KMS-11 (cell line): ENCODE results near the gene SGSM1.
A peak's percentile ranks its signal among the peaks of the same experiment; 100 is the strongest.

Experiments
- H2AFZ ChIP-seq: fragments of 200-600 bp; sonication (generic); 2 replicates; pipeline ENCODE4 v1.6.1; 2016; ENCODE audit warnings: antibody characterized with exemption, mixed run types, low read depth
- H3K27ac ChIP-seq: fragments of 200-600 bp; sonication (generic); 2 replicates; pipeline ENCODE4 v1.6.1; 2016; ENCODE audit warnings: mild to moderate bottlenecking, mixed run types
- H3K27me3 ChIP-seq: fragments of 200-600 bp; sonication (generic); 2 replicates; pipeline ENCODE4 v1.6.1; 2017; ENCODE audit warnings: mild to moderate bottlenecking, low read depth, mixed run types, moderate library complexity; ENCODE audit not compliant: insufficient read depth
- H3K36me3 ChIP-seq: fragments of 200-600 bp; sonication (generic); 2 replicates; pipeline ENCODE4 v1.6.1; 2017; ENCODE audit warnings: mild to moderate bottlenecking, mixed run types; ENCODE audit not compliant: insufficient read depth
- H3K4me1 ChIP-seq: fragments of 200-600 bp; sonication (generic); 2 replicates; pipeline ENCODE4 v1.6.1; 2016; ENCODE audit warnings: mild to moderate bottlenecking, low read depth, mixed run types; ENCODE audit not compliant: poor library complexity, severe bottlenecking
- H3K4me2 ChIP-seq: fragments of 200-600 bp; sonication (generic); 2 replicates; pipeline ENCODE4 v1.7.0; 2016; ENCODE audit warnings: mild to moderate bottlenecking, mixed run types
- H3K4me3 ChIP-seq: fragments of 200-600 bp; sonication (generic); IDR thresholded peaks from 2 replicates; pipeline ENCODE4 v1.6.1; 2017; ENCODE audit warnings: low read depth, low read length, mixed read lengths; ENCODE audit not compliant: insufficient read depth
- H3K79me2 ChIP-seq: fragments of 200-600 bp; sonication (generic); 2 replicates; pipeline ENCODE4 v1.6.1; 2016; ENCODE audit warnings: low read depth, mixed run types; ENCODE audit not compliant: insufficient read depth
- H3K9ac ChIP-seq: fragments of 200-600 bp; sonication (generic); 2 replicates; pipeline ENCODE4 v1.6.1; 2016; ENCODE audit warnings: mild to moderate bottlenecking, mixed run types
- H4K20me1 ChIP-seq: fragments of 200-600 bp; sonication (generic); 2 replicates; pipeline ENCODE4 v1.6.1; 2016; ENCODE audit warnings: mild to moderate bottlenecking, mixed run types; ENCODE audit not compliant: insufficient read depth
- CTCF ChIP-seq: fragments of 200-600 bp; sonication (generic); conservative IDR thresholded peaks from 2 replicates; pipeline ENCODE4 v1.6.1; 2017; ENCODE audit warnings: low read depth, mild to moderate bottlenecking, antibody characterized with exemption, low read length, moderate library complexity, mixed read lengths

SGSM1 gene

GRCh38 chr22:24805790-24806662 lies at the start of gene SGSM1:
SGSM1 (plus strand) TSS chr22:24806211; CDS start chr22:24806326, 115 bp downstream.
- Histone ChIP-seq H3K4me1 (peaks cover 20% of the 10 kb centered on the region), H4K20me1 (no peaks in the 10 kb centered on the region), H3K9ac (no peak within 1 kb of the TSS), H3K79me2 (no peaks in the 10 kb centered on the region), H3K4me2 (no peak within 1 kb of the TSS), H3K36me3 (no peaks in the 10 kb centered on the region), H2AFZ (peak within 1 kb of the TSS; percentile 29; the same call in 1 of the 2 replicates), H3K4me3 (no peak within 1 kb of the TSS), H3K27ac (no peak within 1 kb of the TSS), H3K27me3 (no peaks in the 10 kb centered on the region)
- TF ChIP-seq CTCF = no peak

- peak; percentile 99 for TF ChIP-seq CTCF
- Histone ChIP-seq H2AFZ (no peak overlapping the region), H3K79me2 (no peaks in the 10 kb centered on the region)
Observed at GRCh38 chr22:24758164-24758799, 47.7 kb upstream of the SGSM1 start.

GRCh38 chr22:24759765-24760164 lies 46.2 kb upstream of the SGSM1 start:
- Histone ChIP-seq H3K4me1 (no peaks in the 10 kb centered on the region), H3K36me3 (no peaks in the 10 kb centered on the region), H3K4me3 (no peak overlapping the region), H3K9ac (no peak overlapping the region), H3K27me3 (no peaks in the 10 kb centered on the region), H4K20me1 (no peaks in the 10 kb centered on the region), H3K27ac (no peak overlapping the region), H3K79me2 (no peaks in the 10 kb centered on the region), H2AFZ (no peak overlapping the region), H3K4me2 (no peak overlapping the region)
- TF ChIP-seq CTCF = no peak

More at GRCh38 chr22:24758164-24758799, 47.7 kb upstream of the SGSM1 start:
- Histone ChIP-seq H3K36me3 (no peaks in the 10 kb centered on the region), H3K4me1 (no peaks in the 10 kb centered on the region), H3K27me3 (no peaks in the 10 kb centered on the region), H3K4me2 (no peak overlapping the region), H4K20me1 (no peaks in the 10 kb centered on the region), H3K4me3 (no peak overlapping the region), H3K9ac (no peak overlapping the region), H3K27ac (no peak overlapping the region)

GRCh38 chr22:24760708-24761306 lies 45.2 kb upstream of the SGSM1 start:
- no peaks in the 10 kb centered on the region for H3K27me3 ChIP-seq
- H4K20me1 ChIP-seq = no peaks in the 10 kb centered on the region
- no peak overlapping the region for H3K4me2 ChIP-seq
- no peaks in the 10 kb centered on the region for H3K79me2 ChIP-seq
- TF ChIP-seq CTCF = no peak
- H3K9ac ChIP-seq = no peak overlapping the region
- no peaks in the 10 kb centered on the region for H3K4me1 ChIP-seq
- no peak overlapping the region for H3K27ac ChIP-seq
- H3K36me3 ChIP-seq = no peaks in the 10 kb centered on the region
- no peak overlapping the region for H2AFZ ChIP-seq
- H3K4me3 ChIP-seq = no peak overlapping the region
